HFF-Myc (cell line): ENCODE results near the gene EEFSEC.

Experiments used
- DNase-seq: peaks from one replicate; pipeline ENCODE4 v3.0.0-alpha.2; 2011; ENCODE audit warnings: low read depth; ENCODE audit errors: extremely low read depth
- H3K4me3 ChIP-seq: replicated peaks from 2 replicates; pipeline ENCODE4 v1.5.1; 2011; ENCODE audit warnings: low read depth, mild to moderate bottlenecking, control low read depth, low read length
- CTCF ChIP-seq: IDR thresholded peaks from 2 replicates; pipeline ENCODE4 v1.5.1; 2012; ENCODE audit warnings: mild to moderate bottlenecking, low read depth, low read length, control low read depth; ENCODE audit errors: missing control alignments

Gene EEFSEC

GRCh38 chr3:128413003-128413370 is 259.7 kb downstream of the EEFSEC start:
- no peak for TF ChIP-seq CTCF
- DNase-seq, result no peak
- H3K4me3 ChIP-seq, result no peak overlapping the region

DNA sequence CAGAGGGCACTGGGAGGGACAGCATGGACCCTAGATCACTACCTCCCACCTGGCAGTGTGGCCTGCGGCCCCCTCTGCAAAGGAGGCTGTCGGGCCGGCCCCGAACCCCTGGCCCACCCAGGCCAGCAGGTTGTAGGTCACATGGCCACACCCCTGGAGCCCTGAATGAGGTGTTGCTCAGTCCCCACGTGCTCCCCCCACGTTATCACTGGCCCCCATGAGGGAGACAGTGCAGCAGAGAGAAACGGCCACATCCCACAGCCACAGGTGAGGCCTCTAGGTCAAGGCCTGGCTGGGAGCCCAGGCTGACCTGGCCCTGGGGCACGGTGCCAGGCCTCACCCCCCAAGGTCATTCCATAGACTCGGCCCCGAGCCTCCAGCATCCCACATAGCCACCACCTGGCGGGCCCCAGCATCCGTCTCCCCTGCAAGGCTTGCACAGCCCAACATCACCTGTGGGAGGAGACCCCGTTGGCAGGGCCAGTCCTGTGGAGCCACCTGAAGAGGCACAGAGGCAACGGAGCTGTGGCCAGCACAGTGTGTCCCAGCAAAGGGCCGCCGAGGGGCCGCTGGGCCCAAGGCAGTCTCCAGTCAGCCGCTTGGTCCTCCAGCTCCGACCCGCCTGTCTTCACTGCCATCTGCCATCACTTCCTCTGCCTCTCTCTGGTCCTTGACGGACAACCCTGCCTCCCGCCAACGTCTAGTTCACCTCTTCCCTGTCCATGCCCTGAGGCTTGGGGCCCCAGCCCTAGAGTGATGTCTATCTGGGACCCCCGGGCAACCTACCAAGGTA is 260.3 kb downstream of the EEFSEC start:
- no peak for TF ChIP-seq CTCF
- DNase-seq, result no peak
- H3K4me3 ChIP-seq, result no peak overlapping the region

- no peak for TF ChIP-seq CTCF
- H3K4me3 ChIP-seq, result no peak overlapping the region
- DNase-seq, result no peak
Observed at GRCh38 chr3:128415200-128415772, 262.0 kb downstream of the EEFSEC start.

GRCh38 chr3:128415773-128416577 is 262.7 kb downstream of the EEFSEC start:
- no peak for TF ChIP-seq CTCF
- H3K4me3 ChIP-seq, result no peak overlapping the region
- no peak for DNase-seq

DNA sequence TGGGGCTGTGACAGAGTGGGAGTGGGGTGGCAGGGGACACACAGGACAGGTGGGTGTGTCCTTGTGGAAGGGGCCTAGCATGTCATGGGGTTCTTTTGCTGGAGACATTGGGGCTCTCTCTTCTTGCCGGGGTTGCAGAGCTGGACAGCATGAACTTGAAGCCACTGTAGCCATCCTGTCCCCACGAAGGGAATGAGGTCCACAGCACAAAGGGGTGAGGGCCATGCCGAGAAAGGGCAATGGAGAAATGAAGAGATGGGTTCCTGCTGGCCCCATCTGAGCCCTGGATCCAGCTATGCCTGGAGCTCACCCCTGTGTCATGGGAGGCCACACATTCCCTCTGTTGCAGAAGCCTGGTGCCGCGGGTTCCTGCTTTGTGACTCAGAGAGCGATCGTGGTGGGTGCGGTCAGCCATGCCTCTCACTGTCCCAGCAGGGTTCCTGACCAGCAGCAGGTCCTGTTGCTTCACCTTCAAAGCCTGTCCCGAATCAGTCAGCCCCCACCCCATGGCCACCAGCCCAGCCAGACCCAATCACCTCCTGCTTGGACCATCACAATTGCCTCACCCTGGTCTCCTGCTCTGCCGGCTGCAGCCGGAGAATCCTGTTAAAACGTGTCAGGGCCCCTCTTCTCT is 263.4 kb downstream of the EEFSEC start:
- no peak overlapping the region for H3K4me3 ChIP-seq
- DNase-seq, result no peak
- no peak for TF ChIP-seq CTCF

DNA sequence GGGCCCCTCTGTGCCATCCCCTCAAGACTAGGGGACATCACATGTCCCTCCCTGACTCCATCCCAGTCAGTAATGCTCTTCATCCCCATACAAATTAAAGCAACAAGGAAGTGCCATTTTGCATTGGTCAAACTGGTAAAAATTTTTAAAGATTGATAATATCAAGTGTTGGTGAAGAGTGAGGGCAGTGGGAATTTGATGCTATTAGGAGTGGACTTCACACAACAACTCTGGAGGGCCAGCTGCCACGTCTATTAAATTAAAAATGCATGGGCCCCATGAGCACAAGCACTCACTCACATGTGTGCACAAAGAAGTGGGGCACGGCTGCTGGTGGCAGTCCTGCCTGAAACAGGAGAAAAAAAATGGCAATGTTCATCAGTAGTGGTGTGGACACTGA is 265.6 kb downstream of the EEFSEC start:
- no peak overlapping the region for H3K4me3 ChIP-seq

More for the DNA sequence above, 265.6 kb downstream of the EEFSEC start:
- no peak for TF ChIP-seq CTCF
- no peak for DNase-seq
